ENCODE results near the gene GMCL2.

GMCL2 gene

DNA sequence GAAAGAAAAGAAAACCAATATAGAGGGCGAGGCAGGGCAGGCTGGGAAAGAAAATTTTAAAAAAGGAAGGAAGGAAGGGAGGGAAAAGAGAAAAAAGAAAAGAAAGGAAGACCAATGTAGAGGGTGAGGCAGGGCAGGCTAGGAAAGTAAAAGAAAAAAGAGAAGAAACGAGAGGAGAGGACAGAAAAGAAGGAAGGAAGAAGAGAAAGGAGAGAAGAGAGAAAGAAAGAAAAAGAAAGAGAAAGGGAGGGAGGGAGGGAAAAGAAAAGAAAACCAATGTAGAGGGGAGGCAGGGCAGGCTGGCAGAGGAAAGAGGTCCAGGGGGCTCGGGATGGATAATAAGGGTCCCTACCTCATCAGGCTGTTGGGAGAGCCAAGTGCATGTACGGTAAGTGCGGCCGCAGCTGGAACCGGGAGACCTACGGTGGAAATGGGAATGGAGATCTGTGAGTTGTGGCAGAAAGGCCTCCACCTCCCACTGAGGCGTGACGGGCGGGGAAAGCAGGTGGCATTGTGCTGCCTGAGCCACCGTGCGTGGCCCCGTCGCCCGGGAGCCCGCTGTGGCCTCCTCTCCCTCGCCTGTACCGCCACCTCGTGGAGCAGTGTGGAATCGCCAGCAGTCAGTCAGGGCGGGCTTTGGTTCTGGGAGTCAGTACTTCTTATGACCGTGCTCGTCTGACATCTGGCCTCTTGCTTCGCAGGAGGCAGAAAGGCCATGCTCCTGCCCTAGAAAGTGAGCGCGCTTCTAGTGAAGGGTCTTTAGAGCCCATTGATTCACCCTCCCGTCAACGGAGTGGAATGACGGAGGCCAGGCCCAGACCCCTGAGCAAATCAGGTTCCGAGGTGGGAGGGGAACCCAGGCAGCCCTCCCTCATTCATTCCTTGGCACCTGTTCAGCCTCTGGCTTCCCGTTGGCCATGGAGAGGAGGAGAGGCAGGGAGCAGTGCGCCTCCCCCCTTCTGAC is 23.1 kb downstream of the GMCL2 start:
- peak; percentile 41 for DNase-seq (ENCODE audit: low read depth)
- TF ChIP-seq, protein P1, sequence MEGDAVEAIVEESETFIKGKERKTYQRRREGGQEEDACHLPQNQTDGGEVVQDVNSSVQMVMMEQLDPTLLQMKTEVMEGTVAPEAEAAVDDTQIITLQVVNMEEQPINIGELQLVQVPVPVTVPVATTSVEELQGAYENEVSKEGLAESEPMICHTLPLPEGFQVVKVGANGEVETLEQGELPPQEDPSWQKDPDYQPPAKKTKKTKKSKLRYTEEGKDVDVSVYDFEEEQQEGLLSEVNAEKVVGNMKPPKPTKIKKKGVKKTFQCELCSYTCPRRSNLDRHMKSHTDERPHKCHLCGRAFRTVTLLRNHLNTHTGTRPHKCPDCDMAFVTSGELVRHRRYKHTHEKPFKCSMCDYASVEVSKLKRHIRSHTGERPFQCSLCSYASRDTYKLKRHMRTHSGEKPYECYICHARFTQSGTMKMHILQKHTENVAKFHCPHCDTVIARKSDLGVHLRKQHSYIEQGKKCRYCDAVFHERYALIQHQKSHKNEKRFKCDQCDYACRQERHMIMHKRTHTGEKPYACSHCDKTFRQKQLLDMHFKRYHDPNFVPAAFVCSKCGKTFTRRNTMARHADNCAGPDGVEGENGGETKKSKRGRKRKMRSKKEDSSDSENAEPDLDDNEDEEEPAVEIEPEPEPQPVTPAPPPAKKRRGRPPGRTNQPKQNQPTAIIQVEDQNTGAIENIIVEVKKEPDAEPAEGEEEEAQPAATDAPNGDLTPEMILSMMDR (IDR thresholded peaks at IDR 0.05; ENCODE audit: low read depth, low read length, missing control alignments), result peak; percentile 99
- H3K4me3 ChIP-seq (ENCODE audit: low read depth, low read length), result peak overlapping the region; percentile 19; the same call in 1 of the 2 replicates

DNA sequence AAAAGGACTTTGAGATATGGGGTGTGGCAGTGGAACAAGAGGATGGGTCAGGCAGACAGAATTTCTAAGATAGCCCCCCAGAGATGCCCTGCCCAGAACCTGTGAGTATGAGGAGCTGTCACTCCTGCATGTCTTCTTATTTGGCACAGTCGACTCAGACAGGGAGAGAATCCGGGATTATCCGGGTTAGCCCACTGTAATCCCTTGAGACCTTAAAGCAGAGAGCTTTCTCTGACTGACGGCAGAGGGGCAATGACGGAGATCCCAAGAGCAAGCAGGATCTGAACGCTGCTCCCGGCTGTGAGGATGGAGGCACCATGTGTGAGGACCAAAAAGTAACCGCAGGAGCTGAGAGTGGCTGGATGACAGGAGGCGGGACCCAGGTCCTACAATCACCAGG is 24.7 kb downstream of the GMCL2 start:
- DNase-seq (ENCODE audit: low read depth), result no peak
- TF ChIP-seq, protein P1 (IDR thresholded peaks at IDR 0.05; ENCODE audit: low read depth, low read length, missing control alignments), result no peak
- H3K4me3 ChIP-seq (ENCODE audit: low read depth, low read length), result no peak overlapping the region

DNA sequence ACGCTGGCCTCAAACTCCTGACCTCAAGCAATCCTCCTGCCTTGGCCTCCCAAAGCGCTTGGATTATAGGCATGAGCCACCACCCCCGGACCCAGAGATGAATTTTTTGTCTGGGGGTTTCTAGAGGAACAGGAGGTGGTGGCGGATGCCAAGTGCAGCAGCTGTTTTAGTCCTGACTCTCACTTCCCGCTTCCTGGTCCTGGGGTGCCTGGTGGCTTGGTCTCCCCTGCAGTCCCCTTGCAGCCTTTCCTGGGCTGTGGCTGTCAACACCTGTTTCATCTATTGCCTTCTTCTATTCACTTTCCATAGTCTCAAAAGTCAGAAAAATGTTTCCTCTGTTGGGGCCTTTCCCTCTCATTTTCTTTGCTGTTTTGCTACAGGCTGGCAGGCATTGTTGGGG is 27.0 kb downstream of the GMCL2 start:
- H3K4me3 ChIP-seq (ENCODE audit: low read depth, low read length), result no peak overlapping the region
- DNase-seq (ENCODE audit: low read depth), result no peak
- TF ChIP-seq, protein P1 (IDR thresholded peaks at IDR 0.05; ENCODE audit: low read depth, low read length, missing control alignments), result no peak

DNA sequence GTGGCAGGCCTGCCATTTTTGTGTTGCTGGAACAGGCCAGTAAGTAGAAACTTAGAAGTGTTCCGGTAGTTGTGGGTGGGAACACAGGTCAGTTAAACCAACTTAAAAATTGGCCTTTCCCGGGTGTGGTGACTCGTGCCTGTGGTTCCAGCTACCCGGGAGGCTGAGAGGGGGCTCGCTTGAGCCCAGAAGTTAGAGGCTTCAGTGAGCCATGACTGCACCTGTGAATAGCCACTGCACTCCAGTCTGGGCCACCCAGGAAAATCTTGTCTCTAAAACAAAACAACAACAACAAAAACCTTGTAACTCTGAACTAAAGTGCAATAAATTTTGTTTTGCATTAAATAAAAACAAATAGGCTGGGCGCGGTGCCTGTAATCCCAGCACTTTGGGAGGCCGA is 32.1 kb downstream of the GMCL2 start:
- TF ChIP-seq, protein P1 (IDR thresholded peaks at IDR 0.05; ENCODE audit: low read depth, low read length, missing control alignments), result no peak
- no peak overlapping the region for H3K4me3 ChIP-seq (ENCODE audit: low read depth, low read length)
- DNase-seq (ENCODE audit: low read depth), result no peak

DNA sequence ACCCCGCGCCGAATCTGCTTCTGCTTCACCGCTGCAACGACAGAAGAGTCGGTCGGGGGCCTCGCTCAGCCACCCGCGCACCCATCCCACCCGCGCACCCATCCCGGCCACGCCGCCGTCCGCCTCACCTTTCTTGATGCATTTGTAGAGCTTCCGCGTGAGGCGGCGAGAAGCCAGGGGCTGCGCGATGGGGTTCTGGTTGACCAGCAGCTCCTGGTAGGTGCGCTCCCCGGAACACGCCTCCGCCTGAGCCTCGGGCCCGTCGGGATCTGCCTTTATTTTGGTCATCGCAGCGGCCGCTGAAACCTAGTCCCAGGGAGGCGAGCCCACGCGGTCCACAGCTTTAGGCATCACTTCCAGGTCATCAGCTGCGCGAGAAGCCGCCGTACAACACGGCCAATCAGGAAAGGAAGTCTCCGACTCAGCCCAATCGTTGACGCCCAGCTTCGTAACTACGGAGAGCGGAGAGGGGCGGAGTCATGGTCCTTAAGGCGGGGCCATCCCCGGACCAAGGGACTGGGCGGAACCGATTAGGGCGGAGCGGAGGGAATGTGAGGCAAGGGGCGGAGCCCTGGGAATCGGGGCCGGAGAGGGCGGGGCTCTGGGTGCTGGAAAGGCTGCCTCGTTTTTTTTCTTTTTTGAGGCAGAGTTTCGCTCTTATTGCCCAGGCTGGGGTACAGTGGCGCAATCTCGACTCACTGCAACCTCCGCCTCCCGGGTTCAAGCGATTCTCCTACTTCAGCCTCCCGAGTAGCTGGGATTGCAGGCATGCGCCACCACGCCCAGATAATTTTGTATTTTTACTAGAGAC is 33.4 kb downstream of the GMCL2 start, which contains the start of gene NHP2:
TSS of gene NHP2 (minus strand) at position 356 of the 811 bp plus-strand sequence. CDS start at position 288, 68 bp downstream.
- peak within 1 kb of the TSS; percentile 95 for H3K4me3 ChIP-seq (ENCODE audit: low read depth, low read length)
- peak; percentile 93 for DNase-seq (ENCODE audit: low read depth)
- TF ChIP-seq, protein P1 (IDR thresholded peaks at IDR 0.05; ENCODE audit: low read depth, low read length, missing control alignments), result no peak

DNA sequence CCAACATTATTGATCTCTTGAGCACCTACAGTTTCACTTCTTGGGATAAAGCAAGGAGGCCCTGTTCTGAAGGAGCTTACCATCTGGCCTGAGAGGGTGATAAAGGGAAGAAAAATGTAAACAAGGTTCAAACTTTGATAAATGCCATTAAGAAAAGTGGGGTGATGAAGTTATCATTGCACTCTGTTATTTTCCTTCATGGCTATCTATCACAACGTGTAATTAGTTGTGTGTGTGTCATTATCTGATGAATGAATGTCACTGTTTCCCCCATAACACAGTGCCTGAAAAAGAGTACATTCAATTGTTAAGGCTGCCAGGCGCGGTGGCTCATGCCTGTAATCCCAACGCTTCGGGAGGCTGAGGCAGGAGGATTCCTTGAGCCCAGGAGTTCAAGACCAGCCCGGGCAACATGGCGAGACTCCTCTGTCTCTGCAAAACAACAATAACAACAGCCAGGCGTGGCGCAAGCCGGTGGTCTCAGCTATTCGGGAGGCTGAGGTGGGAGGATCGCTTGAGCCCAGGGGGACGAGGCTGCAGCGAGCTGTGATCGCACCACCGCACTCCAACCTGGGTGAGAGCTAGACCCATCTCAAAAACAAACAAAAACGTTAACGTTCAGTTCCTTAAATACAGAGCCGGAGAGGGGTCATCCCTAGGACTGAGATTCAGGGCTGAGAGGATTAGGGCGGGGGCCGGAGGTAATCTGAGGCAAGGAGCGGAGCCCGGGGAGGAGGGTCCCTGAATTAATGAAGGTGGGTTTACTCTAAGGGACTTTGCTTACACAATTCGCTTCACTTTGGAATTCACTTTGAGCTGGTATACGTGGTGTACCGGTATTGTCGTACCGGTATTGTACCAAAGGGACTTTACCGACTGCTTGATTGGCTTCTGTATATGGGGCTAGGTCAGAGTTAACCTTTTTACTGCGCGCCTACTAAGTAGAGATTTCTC is 34.4 kb downstream of the GMCL2 start:
- TF ChIP-seq, protein P1 (IDR thresholded peaks at IDR 0.05; ENCODE audit: low read depth, low read length, missing control alignments), result no peak
- no peak for DNase-seq (ENCODE audit: low read depth)
- H3K4me3 ChIP-seq (ENCODE audit: low read depth, low read length), result peak overlapping the region; percentile 95
